HG02885 (cell line): ENCODE data around the gene CYP26A1.

Source experiments
- ATAC-seq: cut with Tn5 transposase; IDR thresholded peaks from one replicate; pipeline ENCODE4 v1.9.1; 2021; ENCODE audit warnings: mild to moderate bottlenecking; ENCODE audit not compliant: unreplicated experiment, poor library complexity

Gene CYP26A1

GRCh38 chr10:93063977-93064660 is 9.6 kb upstream of the CYP26A1 start:
- no peak for ATAC-seq

GRCh38 chr10:93064874-93065660 is 8.6 kb upstream of the CYP26A1 start:
- ATAC-seq = no peak

- no peak for ATAC-seq
Measured at GRCh38 chr10:93065675-93066543, 7.8 kb upstream of the CYP26A1 start.

- no peak for ATAC-seq
Measured at GRCh38 chr10:93066544-93066913, 7.2 kb upstream of the CYP26A1 start.

- ATAC-seq = no peak
Measured at GRCh38 chr10:93067443-93068365, 6.0 kb upstream of the CYP26A1 start.

- no peak for ATAC-seq
Measured at GRCh38 chr10:93068411-93069244, 5.1 kb upstream of the CYP26A1 start.

GRCh38 chr10:93069245-93069561 is 4.5 kb upstream of the CYP26A1 start:
- no peak for ATAC-seq

GRCh38 chr10:93070378-93071176 is 3.1 kb upstream of the CYP26A1 start:
- ATAC-seq = no peak

- no peak for ATAC-seq
Measured at GRCh38 chr10:93071177-93071472, 2.6 kb upstream of the CYP26A1 start.

GRCh38 chr10:93071674-93072224 is 1.9 kb upstream of the CYP26A1 start:
- no peak for ATAC-seq

- no peak for ATAC-seq
Measured at GRCh38 chr10:93072225-93072712, 1.4 kb upstream of the CYP26A1 start.

GRCh38 chr10:93072713-93073538 is 767 bp upstream of the CYP26A1 start:
- no peak for ATAC-seq

GRCh38 chr10:93074147-93074596 is 479 bp downstream of the CYP26A1 start:
- no peak for ATAC-seq

- ATAC-seq = no peak
Measured at GRCh38 chr10:93074597-93075368, 1.1 kb downstream of the CYP26A1 start.

GRCh38 chr10:93075369-93076221 is 1.9 kb downstream of the CYP26A1 start:
- no peak for ATAC-seq

GRCh38 chr10:93076871-93077270 is 3.2 kb downstream of the CYP26A1 start:
- no peak for ATAC-seq
